HL-60 (cell line): ENCODE measurements around the gene RSPH6A.

Source experiments
- GABPA ChIP-seq: IDR thresholded peaks from 2 replicates; pipeline ENCODE4 v1.6.1; 2012; ENCODE audit warnings: low read depth
- POLR2AphosphoS5 ChIP-seq: IDR thresholded peaks from 2 replicates; pipeline ENCODE4 v1.6.1; 2012; ENCODE audit warnings: low read depth
- TF ChIP-seq, protein P1 (sequence below): IDR thresholded peaks from one replicate; pipeline ENCODE4 v1.5.1; 2011; ENCODE audit warnings: low read length, control low read depth, inconsistent platforms; ENCODE audit not compliant: insufficient read depth
- TF ChIP-seq, protein P2 (sequence below): IDR thresholded peaks from 2 replicates; pipeline ENCODE4 v1.6.1; 2012; ENCODE audit warnings: low read depth; ENCODE audit not compliant: insufficient replicate concordance

DNA sequence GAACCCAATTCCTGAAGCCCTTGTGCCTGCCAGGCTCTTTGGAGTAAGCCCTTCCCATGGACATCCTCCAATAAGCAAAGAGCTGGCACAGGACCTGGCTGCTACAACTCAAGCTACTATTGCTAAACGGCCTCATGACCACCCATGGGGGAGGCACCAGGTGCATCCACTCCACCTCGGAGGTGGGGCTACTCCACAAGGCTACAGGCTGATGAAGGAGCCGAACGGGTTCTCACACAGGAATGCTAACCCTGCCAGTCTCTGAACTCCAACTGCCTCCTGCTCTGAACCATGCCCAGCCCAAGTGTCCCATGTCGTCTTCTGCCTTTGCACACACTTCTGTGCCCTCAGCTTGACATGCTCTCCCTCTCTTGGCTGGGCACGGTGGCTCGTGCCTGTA is 37.9 kb upstream of the RSPH6A start:
- TF ChIP-seq POLR2AphosphoS5 (no peak), GABPA (no peak)
- TF ChIP-seq, protein P1, sequence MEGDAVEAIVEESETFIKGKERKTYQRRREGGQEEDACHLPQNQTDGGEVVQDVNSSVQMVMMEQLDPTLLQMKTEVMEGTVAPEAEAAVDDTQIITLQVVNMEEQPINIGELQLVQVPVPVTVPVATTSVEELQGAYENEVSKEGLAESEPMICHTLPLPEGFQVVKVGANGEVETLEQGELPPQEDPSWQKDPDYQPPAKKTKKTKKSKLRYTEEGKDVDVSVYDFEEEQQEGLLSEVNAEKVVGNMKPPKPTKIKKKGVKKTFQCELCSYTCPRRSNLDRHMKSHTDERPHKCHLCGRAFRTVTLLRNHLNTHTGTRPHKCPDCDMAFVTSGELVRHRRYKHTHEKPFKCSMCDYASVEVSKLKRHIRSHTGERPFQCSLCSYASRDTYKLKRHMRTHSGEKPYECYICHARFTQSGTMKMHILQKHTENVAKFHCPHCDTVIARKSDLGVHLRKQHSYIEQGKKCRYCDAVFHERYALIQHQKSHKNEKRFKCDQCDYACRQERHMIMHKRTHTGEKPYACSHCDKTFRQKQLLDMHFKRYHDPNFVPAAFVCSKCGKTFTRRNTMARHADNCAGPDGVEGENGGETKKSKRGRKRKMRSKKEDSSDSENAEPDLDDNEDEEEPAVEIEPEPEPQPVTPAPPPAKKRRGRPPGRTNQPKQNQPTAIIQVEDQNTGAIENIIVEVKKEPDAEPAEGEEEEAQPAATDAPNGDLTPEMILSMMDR = no peak
- TF ChIP-seq, protein P2, sequence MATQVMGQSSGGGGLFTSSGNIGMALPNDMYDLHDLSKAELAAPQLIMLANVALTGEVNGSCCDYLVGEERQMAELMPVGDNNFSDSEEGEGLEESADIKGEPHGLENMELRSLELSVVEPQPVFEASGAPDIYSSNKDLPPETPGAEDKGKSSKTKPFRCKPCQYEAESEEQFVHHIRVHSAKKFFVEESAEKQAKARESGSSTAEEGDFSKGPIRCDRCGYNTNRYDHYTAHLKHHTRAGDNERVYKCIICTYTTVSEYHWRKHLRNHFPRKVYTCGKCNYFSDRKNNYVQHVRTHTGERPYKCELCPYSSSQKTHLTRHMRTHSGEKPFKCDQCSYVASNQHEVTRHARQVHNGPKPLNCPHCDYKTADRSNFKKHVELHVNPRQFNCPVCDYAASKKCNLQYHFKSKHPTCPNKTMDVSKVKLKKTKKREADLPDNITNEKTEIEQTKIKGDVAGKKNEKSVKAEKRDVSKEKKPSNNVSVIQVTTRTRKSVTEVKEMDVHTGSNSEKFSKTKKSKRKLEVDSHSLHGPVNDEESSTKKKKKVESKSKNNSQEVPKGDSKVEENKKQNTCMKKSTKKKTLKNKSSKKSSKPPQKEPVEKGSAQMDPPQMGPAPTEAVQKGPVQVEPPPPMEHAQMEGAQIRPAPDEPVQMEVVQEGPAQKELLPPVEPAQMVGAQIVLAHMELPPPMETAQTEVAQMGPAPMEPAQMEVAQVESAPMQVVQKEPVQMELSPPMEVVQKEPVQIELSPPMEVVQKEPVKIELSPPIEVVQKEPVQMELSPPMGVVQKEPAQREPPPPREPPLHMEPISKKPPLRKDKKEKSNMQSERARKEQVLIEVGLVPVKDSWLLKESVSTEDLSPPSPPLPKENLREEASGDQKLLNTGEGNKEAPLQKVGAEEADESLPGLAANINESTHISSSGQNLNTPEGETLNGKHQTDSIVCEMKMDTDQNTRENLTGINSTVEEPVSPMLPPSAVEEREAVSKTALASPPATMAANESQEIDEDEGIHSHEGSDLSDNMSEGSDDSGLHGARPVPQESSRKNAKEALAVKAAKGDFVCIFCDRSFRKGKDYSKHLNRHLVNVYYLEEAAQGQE = no peak
